GM12874 (cell line): ENCODE data around the gene CDH1.

ENCODE experiments used
- TF ChIP-seq, protein P1 (sequence below): IDR thresholded peaks from 2 replicates; pipeline ENCODE4 v1.5.1; 2011; ENCODE audit warnings: low read depth, mild to moderate bottlenecking, control low read depth, low read length, moderate library complexity; ENCODE audit not compliant: insufficient read depth

CDH1 gene

GRCh38 chr16:68737046-68737729 lies at the start of gene CDH1:
Gene CDH1, plus strand, starts transcription at chr16:68737292. Its CDS starts 124 bp downstream, at chr16:68737416.
- TF ChIP-seq, protein P1, sequence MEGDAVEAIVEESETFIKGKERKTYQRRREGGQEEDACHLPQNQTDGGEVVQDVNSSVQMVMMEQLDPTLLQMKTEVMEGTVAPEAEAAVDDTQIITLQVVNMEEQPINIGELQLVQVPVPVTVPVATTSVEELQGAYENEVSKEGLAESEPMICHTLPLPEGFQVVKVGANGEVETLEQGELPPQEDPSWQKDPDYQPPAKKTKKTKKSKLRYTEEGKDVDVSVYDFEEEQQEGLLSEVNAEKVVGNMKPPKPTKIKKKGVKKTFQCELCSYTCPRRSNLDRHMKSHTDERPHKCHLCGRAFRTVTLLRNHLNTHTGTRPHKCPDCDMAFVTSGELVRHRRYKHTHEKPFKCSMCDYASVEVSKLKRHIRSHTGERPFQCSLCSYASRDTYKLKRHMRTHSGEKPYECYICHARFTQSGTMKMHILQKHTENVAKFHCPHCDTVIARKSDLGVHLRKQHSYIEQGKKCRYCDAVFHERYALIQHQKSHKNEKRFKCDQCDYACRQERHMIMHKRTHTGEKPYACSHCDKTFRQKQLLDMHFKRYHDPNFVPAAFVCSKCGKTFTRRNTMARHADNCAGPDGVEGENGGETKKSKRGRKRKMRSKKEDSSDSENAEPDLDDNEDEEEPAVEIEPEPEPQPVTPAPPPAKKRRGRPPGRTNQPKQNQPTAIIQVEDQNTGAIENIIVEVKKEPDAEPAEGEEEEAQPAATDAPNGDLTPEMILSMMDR = no peak

GRCh38 chr16:68689921-68690320 lies 47.2 kb upstream of the CDH1 start:
- TF ChIP-seq, protein P1 = no peak

- TF ChIP-seq, protein P1 = no peak
These were observed 41.5 kb upstream of the CDH1 start for GRCh38 chr16:68695575-68695974.

DNA sequence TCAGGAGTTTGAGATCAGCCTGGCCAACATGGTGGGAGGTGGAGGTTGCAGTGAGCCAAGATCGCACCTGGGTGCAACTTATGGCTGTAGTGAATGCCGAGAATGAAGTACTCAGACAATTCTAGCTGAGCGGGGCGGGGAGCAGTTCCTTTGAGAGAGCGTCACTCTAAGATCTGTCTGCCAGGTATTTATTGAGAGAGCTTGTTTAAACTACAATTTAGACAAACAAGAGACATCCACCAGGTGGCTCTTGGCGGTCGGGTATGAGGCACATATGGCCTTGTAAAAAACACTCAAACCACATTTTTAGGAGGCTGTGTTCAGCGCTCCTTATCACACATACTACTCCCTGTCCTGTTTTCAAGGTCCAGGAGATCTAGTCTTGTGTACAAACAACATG lies 40.6 kb upstream of the CDH1 start:
- TF ChIP-seq, protein P1 = no peak

GRCh38 chr16:68698091-68698490 lies 39.0 kb upstream of the CDH1 start:
- TF ChIP-seq, protein P1 = no peak

GRCh38 chr16:68700120-68700519 lies 37.0 kb upstream of the CDH1 start:
- TF ChIP-seq, protein P1 = no peak

GRCh38 chr16:68700831-68701230 lies 36.3 kb upstream of the CDH1 start:
- TF ChIP-seq, protein P1 = no peak
